Testis (tissue), 2 donors: ENCODE data around the gene GPR151.

ENCODE experiments used
- CTCF ChIP-seq, 3 experiments: fragments of 450-650 bp in 2 of 3; fragments of 200-600 bp in 1 of 3; sonication (generic) in 1 of 3; IDR thresholded peaks; one replicate each; pipeline ENCODE4 v1.5.1; 2016 to 2019; ENCODE audit warnings: antibody characterized with exemption in 3 of 3, mild to moderate bottlenecking in 2 of 3, moderate library complexity in 1 of 3
- POLR2A ChIP-seq: fragments of 450-650 bp; IDR thresholded peaks from one replicate; pipeline ENCODE4 v1.6.1; 2017; ENCODE audit warnings: antibody characterized with exemption, mild to moderate bottlenecking, moderate library complexity

- TF ChIP-seq CTCF (IDR thresholded peaks at IDR 0.05) (no peak), POLR2A (no peak)
Measured at GRCh38 chr5:146494656-146495055, 21.3 kb downstream of the GPR151 start.
